ENCODE measurements around the gene TMEM60.
A peak's percentile ranks its signal among the peaks of the same experiment; 100 is the strongest.

TMEM60 gene

DNA sequence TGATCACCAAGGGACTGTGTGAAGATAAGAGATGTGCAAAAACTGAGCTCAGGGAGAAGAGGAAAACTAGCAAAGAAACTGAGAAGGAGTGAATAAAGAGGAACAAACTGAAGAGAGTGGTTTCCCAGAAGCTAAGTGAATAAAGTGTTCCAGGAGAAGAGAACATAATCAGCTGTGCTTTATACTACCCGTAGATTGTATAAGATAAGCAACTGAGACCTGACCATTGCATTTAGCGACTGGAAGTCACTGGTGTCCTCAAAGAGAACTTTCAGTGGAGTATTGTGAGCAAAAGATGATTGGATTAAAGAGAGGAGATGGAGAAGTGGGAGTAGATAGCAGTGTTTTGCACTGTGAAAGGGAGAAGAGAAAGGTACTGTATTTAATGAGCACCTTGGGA is 14.9 kb upstream of the TMEM60 start:
- no peak for DNase-seq (ENCODE audit: low read depth)
- TF ChIP-seq CTCF (IDR thresholded peaks at IDR 0.05; ENCODE audit: control insufficient read depth, insufficient read depth, low read depth, low read length, missing control alignments): no peak
- H3K4me3 ChIP-seq (ENCODE audit: control insufficient read depth, low read depth, low read length): no peak overlapping the region

GRCh38 chr7:77812290-77812685 is 14.1 kb upstream of the TMEM60 start:
- peak; percentile 50 for DNase-seq (ENCODE audit: low read depth)
- no peak for TF ChIP-seq CTCF (IDR thresholded peaks at IDR 0.05; ENCODE audit: control insufficient read depth, insufficient read depth, low read depth, low read length, missing control alignments)
- no peak overlapping the region for H3K4me3 ChIP-seq (ENCODE audit: control insufficient read depth, low read depth, low read length)

GRCh38 chr7:77811516-77812289 is 13.5 kb upstream of the TMEM60 start:
- H3K4me3 ChIP-seq (ENCODE audit: control insufficient read depth, low read depth, low read length): no peak overlapping the region
- no peak for TF ChIP-seq CTCF (IDR thresholded peaks at IDR 0.05; ENCODE audit: control insufficient read depth, insufficient read depth, low read depth, low read length, missing control alignments)
- no peak for DNase-seq (ENCODE audit: low read depth)

GRCh38 chr7:77808517-77808916 is 10.3 kb upstream of the TMEM60 start:
- TF ChIP-seq CTCF (IDR thresholded peaks at IDR 0.05; ENCODE audit: control insufficient read depth, insufficient read depth, low read depth, low read length, missing control alignments): no peak
- DNase-seq (ENCODE audit: low read depth): no peak
- no peak overlapping the region for H3K4me3 ChIP-seq (ENCODE audit: control insufficient read depth, low read depth, low read length)

DNA sequence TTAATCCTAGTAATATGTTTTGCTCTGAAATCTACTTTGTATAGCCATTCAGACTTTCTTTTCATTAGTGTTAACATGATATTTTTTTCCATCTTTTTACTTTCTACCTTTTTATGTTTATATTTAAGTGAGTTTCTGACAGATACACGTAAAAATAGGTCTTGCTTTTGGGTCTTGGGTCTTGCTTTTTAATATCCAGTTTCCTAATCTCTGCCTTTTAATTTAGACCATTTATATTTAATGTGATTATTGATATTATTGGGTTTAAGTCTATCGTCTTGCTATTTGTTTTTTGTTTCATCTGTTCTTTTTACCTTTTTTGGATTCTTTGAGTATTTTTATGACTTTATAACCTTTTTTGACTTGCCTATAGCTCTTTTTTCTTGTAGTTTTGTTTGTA is 8.2 kb upstream of the TMEM60 start:
- TF ChIP-seq CTCF (IDR thresholded peaks at IDR 0.05; ENCODE audit: control insufficient read depth, insufficient read depth, low read depth, low read length, missing control alignments): no peak
- H3K4me3 ChIP-seq (ENCODE audit: control insufficient read depth, low read depth, low read length): no peak overlapping the region
- DNase-seq (ENCODE audit: low read depth): no peak

GRCh38 chr7:77802557-77803405 is 4.5 kb upstream of the TMEM60 start:
- DNase-seq (ENCODE audit: low read depth): no peak
- H3K4me3 ChIP-seq (ENCODE audit: control insufficient read depth, low read depth, low read length): no peak overlapping the region
- TF ChIP-seq CTCF (IDR thresholded peaks at IDR 0.05; ENCODE audit: control insufficient read depth, insufficient read depth, low read depth, low read length, missing control alignments): no peak

Measured in AG09309 (cell line).